DND-41 (cell line): Measurements from ENCODE around the gene ADAMTSL2.

ENCODE experiments used
- CTCF ChIP-seq: IDR thresholded peaks from 2 replicates; pipeline ENCODE4 v1.5.1; 2012; ENCODE audit warnings: borderline replicate concordance, low read length, moderate library complexity, mild to moderate bottlenecking; ENCODE audit not compliant: poor library complexity, severe bottlenecking; ENCODE audit errors: extremely low read depth
- EZH2 ChIP-seq: IDR thresholded peaks from 3 replicates; pipeline ENCODE4 v1.6.1; 2012; ENCODE audit warnings: borderline replicate concordance, low read depth, mild to moderate bottlenecking, moderate library complexity, low read length, inconsistent platforms; ENCODE audit not compliant: severe bottlenecking

- TF ChIP-seq CTCF, result no peak
- no peak for TF ChIP-seq EZH2
Measured at GRCh38 chr9:133553123-133553522, 18.6 kb downstream of the ADAMTSL2 start.
